GM21723 (cell line): ENCODE data around the gene CD58.
"Not testable (repeated sequence)": the region's sequence is repeated elsewhere in the genome, so short reads cannot be mapped to it uniquely, and the experiment has no call there.

Source experiments
- ATAC-seq: cut with Tn5 transposase; IDR thresholded peaks from one replicate; pipeline ENCODE4 v1.9.1; 2021; ENCODE audit warnings: mild to moderate bottlenecking, moderate library complexity; ENCODE audit not compliant: unreplicated experiment

Gene CD58

DNA sequence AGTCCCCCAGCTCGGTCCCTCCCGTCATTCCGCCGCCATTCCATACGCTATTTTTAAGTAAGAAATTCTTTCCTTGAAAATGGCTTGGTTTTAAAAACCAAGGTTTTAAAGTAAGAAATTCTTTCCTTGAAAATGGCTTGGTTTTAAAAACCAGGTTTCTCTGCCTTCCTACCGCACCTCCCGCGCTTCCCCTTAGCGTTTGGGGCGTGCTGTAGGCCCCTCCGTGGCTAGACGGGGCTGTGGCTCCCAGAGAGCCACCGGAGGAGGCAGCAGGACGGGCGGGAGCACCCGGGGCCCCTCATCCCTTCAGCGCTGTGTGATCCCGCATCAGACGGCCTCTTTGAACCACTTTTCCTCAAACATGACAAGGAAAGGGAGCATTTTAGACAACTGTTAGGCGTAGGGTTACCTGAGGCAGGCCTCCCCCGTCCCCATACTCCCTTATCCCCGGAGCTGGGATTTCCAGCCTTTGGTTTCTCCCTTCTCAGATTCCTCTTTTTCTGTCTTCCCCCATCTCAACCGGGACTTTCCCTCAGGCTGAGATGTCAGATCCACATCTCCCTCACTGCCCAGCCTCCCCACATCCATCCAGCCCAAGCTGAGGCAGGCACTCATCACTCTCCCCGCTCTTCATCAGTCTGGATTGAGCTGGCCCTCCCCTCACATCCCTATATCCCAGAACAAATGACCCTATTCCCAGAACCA is 541 bp upstream of the CD58 start:
- no peak for ATAC-seq

DNA sequence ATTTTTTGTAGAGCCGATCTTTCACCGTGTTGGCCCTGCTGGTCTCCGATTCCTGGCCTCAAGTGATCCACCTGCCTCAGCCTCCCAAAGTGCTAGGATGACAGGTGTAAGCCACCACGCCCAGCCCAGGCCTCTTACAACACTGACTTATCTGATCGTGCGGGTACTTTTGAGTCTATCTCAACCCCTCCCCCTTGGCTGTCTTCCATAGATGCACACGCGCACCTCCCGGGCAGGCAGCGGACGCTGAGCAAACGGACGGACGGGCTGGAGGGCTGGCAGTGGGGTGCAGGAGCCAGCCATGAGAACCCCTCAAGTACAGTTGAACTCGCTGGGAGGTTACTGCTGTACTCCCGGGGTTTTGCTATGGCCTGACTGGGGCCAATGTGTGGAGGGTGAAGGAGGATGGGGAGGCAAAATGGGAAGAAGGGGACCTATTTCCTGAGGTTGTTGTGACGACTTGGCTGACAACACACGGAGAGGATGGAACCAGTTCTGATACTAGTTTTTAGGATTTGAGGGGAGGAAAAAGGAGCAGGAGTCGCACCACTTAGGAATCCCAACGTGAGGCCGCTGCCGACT is 959 bp downstream of the CD58 start:
- ATAC-seq: peak; percentile 18

DNA sequence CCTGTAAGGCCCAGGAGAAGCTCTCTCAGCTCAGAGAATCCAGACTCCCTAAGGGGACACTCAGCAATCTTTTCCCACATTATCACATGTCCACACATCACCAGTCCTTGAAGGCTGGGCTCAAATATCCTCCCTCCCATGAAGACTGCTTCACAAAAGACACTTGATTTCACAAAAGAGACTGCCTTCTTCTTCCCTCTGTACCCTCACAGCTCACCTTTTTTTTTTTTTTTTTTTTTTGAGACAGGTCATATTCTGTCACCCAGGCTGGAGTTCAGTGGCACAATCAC is 1.5 kb downstream of the CD58 start:
- ATAC-seq: no peak

DNA sequence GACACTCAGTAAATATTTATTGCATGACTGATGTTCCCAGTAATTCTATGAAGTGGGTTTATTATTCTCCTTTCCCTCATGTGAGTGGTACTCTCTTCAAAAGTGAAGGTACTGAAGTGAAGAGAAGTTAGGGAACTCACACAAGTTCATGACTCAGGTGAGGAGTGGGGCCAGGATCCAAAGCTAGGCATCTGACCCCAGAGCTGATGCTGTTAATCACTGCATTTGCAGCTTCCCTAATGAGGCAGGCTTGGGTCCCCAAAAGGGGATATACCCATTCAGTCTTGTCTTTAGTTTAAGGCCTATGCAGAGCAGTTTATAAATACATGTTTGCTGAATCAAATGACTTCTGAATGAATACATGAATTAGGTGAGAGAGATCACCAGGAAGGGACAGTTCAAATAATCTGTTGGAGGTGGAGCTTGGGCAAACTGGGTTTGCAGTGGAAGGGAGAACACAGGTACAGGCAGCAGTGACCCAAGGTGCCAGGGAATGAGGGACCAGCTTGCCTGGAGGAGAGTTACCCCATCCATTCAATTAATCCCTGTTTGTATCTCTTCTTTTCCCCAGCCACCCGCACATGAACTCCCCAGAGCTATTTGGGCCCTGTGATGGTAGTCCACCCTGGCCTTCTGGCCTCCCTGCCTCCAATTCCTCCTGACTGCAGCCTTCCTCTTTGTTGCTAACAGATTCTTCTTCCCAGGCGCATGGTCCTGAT is 2.0 kb downstream of the CD58 start:
- ATAC-seq: no peak

DNA sequence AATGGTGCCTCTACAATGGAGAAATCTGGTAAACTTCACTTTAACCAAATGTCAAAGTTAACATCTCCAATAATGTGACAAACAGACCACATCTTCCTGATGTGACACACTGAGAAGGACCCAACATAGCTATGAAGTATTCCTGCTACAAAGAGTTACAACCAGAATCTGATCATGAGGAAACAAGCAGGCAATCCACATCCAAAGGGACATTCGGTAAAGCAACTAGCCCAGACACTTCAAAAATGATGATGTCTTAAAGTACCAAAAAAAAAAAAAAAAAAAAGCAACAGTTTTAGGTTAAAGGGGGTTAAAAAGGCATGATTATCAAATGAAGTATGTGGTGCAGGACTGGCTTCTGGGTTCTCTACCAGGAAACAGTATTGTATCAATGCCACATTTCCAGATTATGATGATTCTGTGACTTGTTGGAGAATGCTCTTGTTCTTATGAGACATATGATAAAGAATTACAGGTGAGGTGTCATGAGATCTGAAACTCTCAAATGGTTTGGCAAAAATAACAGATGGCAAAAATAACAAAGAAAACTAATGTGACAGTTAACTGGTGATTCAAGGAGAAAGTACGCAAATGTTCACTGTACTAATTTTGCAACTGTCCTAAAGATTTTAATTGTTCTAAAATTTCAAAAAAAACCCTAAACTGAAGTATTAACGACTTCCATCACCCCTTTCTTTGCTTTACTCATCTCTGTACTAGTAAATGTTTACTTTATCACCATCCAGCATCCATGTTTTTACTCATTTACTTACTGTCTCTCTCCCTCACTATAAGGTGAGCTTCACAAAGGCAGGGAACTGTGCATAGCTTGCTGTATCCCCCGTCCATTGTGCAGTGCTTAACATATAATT is 2.8 kb downstream of the CD58 start:
- no peak for ATAC-seq

DNA sequence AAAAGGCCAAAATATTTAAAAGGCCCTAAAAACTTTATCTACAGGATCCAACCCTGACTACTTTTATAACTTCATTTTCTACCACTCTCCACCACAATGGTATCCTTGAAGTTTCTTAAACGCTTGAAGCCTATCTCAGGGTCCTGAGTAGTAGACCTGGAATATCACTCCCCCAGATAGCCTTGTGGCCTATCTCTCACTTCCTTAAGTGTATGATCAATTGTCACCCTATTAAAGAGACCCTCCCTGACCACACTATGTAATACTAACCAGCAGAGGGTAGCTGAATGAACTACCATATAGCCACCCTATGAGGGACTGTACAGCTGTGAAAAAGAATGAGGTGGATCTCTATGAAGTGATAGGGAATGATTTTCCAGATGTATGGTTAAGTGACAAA is 5.6 kb downstream of the CD58 start:
- no peak for ATAC-seq

DNA sequence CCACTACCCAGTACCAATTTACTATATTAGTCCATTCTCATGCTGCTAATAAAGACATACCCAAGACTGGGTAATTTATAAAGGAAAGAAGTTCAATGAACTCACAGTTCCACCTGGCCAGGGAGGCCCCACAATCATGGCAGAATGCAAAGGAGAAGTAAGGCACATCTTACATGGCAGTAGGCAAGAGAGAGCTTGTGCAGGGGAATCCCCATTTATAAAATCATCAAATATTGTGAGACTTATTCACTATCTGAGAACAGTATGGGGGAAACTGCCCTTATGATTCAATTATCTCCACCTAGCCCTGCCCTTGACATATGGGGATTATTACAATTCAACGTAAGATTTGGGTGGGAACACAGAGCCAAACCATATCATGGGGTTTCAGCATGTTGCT is 6.4 kb downstream of the CD58 start:
- no peak for ATAC-seq

DNA sequence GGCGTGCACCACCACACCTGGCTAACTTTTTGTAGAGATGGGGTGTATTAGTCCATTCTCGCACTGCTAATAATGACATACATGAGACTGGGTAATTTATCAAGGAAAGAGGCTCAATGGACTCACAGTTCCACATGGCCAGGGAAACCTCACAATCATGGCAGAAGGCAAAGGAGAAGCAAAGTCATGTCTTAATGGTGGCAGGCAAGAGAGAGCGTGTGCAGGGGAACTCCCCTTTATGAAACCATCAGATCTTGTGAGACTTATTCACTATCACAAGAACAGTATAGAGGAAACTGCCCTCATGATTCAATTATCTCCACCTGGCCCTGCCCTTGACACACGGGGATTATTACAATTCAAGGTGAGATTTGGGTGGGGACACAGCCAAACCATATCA is 8.4 kb downstream of the CD58 start:
- not testable (repeated sequence) for ATAC-seq

DNA sequence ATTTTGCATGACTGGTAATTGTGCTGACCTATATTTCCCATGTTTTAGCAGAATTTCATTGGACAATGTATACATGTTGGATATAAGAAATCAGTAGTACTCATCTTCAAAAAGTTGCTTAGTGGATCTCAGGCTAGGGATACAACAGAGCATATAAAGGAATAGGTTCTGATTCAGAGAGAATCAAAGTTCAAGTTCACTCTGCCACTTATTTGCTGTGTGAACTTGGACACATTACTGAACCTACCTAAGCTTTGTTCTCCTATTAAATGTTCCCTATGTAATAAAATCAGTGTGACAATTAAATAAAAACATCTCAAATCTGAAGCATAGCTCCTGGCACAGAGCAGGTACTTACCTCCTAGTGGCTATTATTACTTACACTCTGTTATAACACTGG is 9.3 kb downstream of the CD58 start:
- ATAC-seq: no peak

DNA sequence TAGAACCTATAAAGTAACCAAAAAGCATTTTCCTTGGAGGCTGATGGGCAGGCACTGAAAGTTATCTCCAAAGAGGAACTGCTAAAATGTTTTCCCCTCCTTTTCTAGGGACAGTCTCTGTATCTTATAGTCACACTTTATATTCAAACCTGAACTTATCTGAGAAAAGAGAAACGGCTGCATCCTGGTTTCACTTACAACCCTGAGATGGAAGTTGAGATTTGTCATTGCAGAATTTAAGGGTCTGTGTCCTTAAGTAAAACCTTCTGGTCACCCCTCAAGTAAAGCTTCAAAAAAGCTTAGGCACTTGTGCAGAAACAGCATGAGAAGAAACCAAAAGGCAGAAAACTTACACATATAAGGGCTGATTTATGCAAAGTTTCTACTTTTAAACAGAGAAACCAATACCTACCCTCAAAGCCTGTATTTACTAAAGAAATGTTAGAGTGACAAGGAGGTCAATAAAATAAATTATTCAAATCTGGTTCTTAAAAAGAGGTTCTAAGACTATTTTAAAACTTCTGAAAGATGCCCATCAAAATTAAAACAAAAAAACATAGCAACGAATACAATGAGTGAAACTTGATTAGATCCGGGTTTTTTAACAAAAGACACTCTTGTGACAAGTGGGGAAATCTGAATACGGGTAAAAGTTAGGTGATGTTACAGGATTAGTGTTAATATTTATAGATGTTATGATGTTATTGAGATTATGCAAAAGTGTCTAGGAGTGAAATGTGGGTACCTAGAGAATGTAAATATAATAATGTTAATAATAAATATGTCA is 9.9 kb downstream of the CD58 start:
- peak; percentile 19 for ATAC-seq

DNA sequence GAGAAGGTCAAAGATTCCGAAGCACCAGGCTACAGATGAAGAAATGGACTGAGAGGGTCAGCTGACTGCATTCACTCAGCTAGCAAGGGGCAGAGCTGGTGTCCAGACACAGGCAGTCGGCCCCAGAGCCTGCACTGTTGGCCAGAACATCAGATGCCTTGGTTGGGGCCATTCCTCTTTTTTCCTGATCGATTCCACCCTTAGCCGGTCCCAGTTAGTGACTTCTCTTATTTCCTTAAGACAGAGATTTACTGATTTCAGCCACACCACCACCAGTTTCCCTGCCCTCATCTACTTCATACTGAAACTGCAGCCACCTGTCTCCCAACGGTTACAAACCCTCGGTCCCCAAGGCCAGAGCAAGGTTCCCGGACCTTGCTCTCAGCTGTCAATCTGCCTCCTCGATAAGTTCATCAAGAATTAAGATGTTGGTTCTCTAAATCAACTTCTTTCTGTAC is 11.5 kb downstream of the CD58 start:
- ATAC-seq: peak; percentile 45

DNA sequence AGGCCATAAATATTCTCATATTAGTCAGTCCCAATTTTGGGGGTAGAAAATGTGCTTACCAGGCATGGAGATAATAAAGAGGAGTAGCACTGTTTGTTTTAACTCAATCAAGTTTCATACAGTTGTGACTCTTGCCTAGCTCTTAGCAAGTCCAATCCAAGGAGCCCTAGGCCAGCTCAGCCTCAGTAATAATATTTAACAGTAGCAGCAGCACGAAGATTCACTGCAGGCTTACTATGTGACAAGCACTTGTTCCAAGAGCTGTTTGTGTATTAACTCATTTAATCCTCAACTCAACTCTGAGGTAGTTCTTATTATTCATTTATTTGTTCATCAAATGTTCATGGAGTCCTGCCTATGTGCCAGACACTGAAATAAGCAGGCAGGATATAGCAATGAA is 12.3 kb downstream of the CD58 start:
- no peak for ATAC-seq

DNA sequence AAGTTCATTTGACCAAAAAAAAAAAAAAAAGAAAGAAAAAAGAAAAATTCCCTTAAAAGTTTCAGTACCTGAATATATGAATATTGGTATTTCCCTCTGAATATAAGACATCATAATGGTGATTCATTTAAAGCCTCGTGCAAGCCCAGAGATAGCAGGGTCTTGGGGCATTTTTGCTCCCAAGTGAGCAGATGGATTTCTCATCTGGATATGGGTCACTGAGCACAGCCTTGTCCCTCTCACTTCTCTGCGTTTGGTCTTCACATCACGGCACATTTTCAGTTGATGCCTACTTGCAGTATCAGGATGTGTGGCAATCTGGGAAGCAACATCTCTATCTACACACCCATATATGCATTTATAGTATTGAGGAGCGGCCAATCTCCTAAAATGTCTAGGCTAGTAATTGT is 12.7 kb downstream of the CD58 start:
- ATAC-seq: peak; percentile 29

DNA sequence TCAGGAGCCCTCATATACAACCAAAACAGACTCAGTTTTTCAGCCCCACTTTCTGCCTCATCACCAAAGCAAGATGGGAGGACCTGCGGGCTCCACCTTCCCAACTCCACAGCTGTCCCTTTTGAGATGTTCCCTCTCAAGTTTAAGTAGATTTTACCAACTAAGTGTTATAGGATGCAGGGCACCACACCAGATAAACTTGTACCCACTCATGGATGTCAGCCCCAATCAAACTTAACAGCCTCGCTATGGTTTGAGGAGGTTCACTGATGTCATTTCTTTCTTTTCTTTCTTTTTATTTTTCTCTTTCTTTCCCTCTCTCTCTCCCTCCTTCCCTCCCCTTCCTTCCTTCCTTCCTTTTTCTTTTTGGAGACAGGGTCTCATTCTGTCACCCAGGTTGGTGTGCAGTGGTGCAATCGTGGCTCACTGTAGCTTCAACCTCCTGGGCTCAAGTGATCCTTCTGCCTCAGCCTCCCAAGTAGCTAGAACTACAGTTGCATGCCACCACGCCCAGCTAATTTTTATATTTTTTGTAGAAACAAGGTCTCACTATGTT is 13.4 kb downstream of the CD58 start:
- ATAC-seq: no peak

DNA sequence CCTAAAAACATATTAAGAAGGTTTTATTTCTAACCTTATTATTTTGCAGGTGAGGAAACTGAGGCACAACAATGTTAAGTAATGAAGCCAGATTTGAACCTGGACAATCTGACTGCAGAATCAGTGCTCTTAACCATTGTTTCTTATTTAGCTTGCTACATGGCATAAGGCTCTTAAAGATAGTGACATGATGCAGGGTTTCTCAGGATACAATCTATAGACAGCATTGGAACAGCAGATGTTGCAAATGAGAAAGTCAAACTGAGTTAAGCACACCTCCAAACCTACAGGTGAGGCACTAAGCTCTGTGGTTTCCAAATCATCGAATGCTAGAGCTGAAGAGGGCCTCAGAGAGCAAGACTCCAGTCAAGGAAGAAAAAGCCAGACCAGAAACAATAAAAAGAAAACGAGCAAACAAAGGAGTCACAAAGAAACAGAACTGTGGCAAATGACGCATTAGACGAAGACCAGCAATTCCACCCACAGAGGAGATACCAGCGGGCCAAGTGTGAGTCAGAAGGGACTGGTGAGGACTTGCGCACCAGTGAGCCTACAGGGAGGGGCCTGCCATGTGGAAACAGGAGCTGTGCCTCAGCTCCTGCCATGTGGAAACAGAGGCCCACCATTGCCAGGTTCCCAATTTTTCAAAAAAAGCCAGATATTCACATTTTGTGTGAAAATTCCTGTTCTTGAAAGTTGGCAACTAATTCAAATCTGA is 14.4 kb downstream of the CD58 start:
- ATAC-seq: peak; percentile 59

DNA sequence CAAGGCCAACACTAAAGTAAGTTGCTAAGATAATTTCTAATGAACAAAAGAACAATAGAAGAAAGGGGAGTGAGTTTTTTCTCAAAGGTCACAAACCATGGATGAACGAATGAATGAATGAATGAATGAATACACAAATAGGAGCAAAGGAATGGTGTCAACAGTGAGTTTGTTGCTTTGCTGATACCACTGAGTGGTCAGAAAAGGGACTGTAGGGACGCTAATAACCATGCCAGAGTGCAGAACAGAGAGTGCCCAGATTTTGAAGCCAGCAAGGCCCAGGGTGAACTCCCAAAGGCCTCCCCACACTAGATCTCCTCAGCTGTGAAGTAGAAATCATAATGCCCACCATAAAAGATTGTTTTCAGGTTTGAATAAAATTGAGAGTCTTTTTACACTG is 15.9 kb downstream of the CD58 start:
- no peak for ATAC-seq

DNA sequence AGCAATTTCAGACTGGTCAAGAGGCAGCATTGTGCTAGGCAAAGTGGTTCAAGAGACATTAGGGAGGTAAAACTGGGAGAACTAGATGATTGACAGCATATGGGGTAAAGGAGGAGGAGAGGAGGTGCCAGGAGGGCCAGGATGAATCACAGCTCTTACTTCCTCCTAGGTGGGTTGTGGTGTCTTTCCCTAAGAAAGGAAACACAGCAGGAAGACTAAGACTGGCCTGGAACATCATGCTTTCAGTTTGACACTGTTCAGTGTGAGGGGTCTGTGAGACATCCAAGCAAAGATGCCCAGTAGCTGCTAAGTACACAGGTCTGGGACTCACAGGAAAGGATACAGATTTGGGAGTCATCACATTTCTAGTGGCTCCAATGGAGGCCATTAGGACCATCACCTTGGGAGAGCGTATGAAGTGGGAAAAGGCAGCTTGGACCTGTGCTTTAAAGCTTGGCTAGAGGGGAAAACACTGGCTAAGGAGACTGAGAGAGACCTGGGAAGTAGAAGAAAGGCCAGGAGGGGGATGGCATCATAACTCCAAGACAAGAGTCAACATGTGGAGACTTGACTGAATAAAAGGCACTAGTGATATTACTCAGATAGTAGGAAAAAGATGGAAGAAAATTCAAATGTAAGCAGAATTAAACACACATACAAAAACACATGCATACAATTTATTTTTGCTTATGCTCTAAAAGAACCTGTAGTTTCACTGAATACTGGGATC is 17.3 kb downstream of the CD58 start:
- ATAC-seq: no peak

DNA sequence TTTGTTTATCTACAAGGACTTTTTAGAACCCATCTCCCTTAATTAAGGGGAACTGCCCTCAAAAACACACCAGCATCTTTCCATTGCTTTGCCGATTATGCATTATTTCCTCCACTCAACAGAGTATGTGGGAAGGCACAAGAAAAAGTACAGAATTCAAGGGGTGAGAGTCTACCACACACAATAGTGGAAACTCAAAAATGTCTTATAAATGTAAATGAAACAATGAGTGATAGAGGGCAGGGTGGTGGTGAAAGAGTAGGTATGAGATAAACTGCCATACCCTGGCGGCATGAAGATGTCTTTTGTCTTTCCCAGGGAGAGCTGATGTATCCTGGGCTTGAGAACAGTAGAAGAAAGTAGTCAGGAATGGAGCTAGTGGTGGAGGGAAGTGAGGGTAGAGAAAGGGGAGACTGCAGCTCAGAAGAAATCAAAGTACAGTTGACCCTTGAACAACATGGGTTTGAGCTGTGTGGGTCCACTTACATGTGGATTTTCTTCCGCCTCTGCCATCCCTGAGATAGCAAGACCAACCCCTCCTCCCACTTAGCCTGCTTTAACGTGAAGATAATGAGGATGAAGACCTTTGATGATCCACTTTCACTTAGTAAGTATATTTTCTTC is 24.4 kb downstream of the CD58 start:
- no peak for ATAC-seq

DNA sequence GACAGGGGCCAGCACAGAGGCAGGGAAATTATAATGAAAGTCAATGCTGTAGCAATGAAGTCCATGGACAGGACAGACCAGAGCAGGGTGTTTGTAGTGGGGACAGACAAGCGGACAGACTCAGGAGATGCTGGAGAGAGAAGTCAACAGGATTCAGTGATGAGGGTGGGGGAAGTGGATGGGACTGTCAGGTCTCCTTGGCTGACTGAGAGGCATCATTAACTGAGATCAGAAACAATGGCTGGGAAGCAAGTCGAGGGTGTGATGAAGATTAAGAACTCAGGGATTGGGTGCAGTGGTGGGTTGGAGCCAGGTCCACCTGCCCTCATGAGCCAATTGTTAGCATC is 25.5 kb downstream of the CD58 start:
- ATAC-seq: no peak
